Thyroid gland (tissue), 4 donors: Measurements from ENCODE around the gene KAZN. TPM values are rescaled to one million over a fixed set of nuclear protein-coding genes. Genes with fewer than 3 reads are reported as not detected.

Source experiments
- DNase-seq, 2 donors: peaks; one replicate each; pipeline ENCODE4 v3.0.0-alpha.2; 2019
- H3K27ac ChIP-seq, 3 donors: fragments of 200-600 bp; sonication (generic); 1 replicate in 2 of 3; 2 replicates in 1 of 3; pipeline ENCODE4 v1.5.1; 2016 to 2019; ENCODE audit warnings: mild to moderate bottlenecking in 1 of 3, moderate library complexity in 1 of 3
- H3K27me3 ChIP-seq: fragments of 200-600 bp; sonication (generic); one replicate; pipeline ENCODE4 v1.5.1; 2019
- H3K36me3 ChIP-seq, 2 donors: fragments of 200-600 bp; sonication (generic); one replicate each; pipeline ENCODE4 v1.5.1; 2016 to 2019
- H3K4me1 ChIP-seq, 2 donors: fragments of 200-600 bp; sonication (generic); one replicate each; pipeline ENCODE4 v1.5.1; 2017 to 2019
- H3K4me3 ChIP-seq, 3 donors: fragments of 200-600 bp; sonication (generic); replicated peaks in 1 of 3; 1 replicate in 2 of 3; 2 replicates in 1 of 3; pipeline ENCODE4 v1.5.1; 2016; ENCODE audit warnings: mild to moderate bottlenecking in 1 of 3
- H3K9me3 ChIP-seq: fragments of 200-600 bp; sonication (generic); one replicate; pipeline ENCODE4 v1.5.1; 2017
- CTCF ChIP-seq, 6 experiments: fragments of 200-600 bp in 3 of 6; fragments of 450-650 bp in 3 of 6; sonication (generic) in 3 of 6; IDR thresholded peaks; one replicate each; pipeline ENCODE4 v1.5.1; 2016 to 2019; ENCODE audit warnings: antibody characterized with exemption in 6 of 6, mild to moderate bottlenecking in 2 of 6, inconsistent platforms in 1 of 6, moderate library complexity in 1 of 6
- POLR2A ChIP-seq, 2 donors: fragments of 450-650 bp; IDR thresholded peaks; one replicate each; pipeline ENCODE4 v1.6.1; 2017; ENCODE audit warnings: antibody characterized with exemption in 2 of 2, mild to moderate bottlenecking in 2 of 2, moderate library complexity in 1 of 2
- WGBS, 2 donors: methylation state at CpG; one replicate each; pipeline ENCODE4 v1.1.5; 2017; 5-methylcytosine and 5-hydroxymethylcytosine counted together
- intact Hi-C: fragments of 100-400 bp; cut with DNase I; formaldehyde crosslinking; loops from one replicate; pipeline ENCODE4 v1.15.1; 2023
- total RNA-seq, 4 donors: library from RNA; depleted of rRNA; stranded (reverse); fragments of >200 nt; gene quantifications; one replicate each; pipeline ENCODE4 v1.2.3, GENCODE V29; 2016

The KAZN gene
- total RNA-seq, 4 donors from 2014 or later: 14.8 to 28.6 (median 18.2) TPM

- H3K4me1 ChIP-seq: peaks cover 0 to 4% of the 10 kb centered on the region in 2 donors
- H3K27ac ChIP-seq: no peak overlapping the region
- no peaks in the 10 kb centered on the region for H3K9me3 ChIP-seq
- H3K4me3 ChIP-seq: no peak overlapping the region
- no peaks in the 10 kb centered on the region for H3K27me3 ChIP-seq
- intact Hi-C loops: no loop called here
- DNase-seq: no peak
- TF ChIP-seq POLR2A (IDR thresholded peaks at IDR 0.05) (no peak), CTCF (IDR thresholded peaks at IDR 0.05) (no peak)
- no peaks in the 10 kb centered on the region for H3K36me3 ChIP-seq
- 67 to 88% methylated on average over 9 of the region's 9 CpGs for WGBS, 2 donors
Observed at GRCh38 chr1:14585728-14586127, 12.8 kb upstream of the KAZN start.

- WGBS, 2 donors: 87 to 88% methylated on average over 10 of the region's 10 CpGs
- intact Hi-C loops: no loop called here
- DNase-seq: no peak
Observed at GRCh38 chr1:14590411-14591180, 7.9 kb upstream of the KAZN start.

GRCh38 chr1:14591600-14591999 lies 6.9 kb upstream of the KAZN start:
- Histone ChIP-seq H3K27me3 (no peaks in the 10 kb centered on the region), H3K9me3 (no peaks in the 10 kb centered on the region), H3K4me3 (no peak overlapping the region), H3K4me1 (peaks cover 0 to 18% of the 10 kb centered on the region in 2 donors), H3K36me3 (no peaks in the 10 kb centered on the region), H3K27ac (peak overlapping the region in 1 of 3 donors; percentile 24)
- TF ChIP-seq CTCF (IDR thresholded peaks at IDR 0.05): no peak
- TF ChIP-seq POLR2A (IDR thresholded peaks at IDR 0.05): no peak
- WGBS, 2 donors: 71 to 73% methylated on average over 6 of the region's 6 CpGs
- intact Hi-C loops: no loop called here
- DNase-seq: no peak

More at GRCh38 chr1:14590411-14591180, 7.9 kb upstream of the KAZN start:
- Histone ChIP-seq H3K4me3 (no peak overlapping the region), H3K27ac (no peak overlapping the region), H3K4me1 (peaks cover 0 to 18% of the 10 kb centered on the region in 2 donors), H3K36me3 (no peaks in the 10 kb centered on the region), H3K27me3 (no peaks in the 10 kb centered on the region), H3K9me3 (no peaks in the 10 kb centered on the region)
- TF ChIP-seq POLR2A (IDR thresholded peaks at IDR 0.05) (no peak), CTCF (IDR thresholded peaks at IDR 0.05) (no peak)

GRCh38 chr1:14592004-14592631 lies 6.4 kb upstream of the KAZN start:
- Histone ChIP-seq H3K27ac (peak overlapping the region in 1 of 3 donors; percentile 24), H3K27me3 (no peaks in the 10 kb centered on the region), H3K4me1 (peaks cover 0 to 18% of the 10 kb centered on the region in 2 donors), H3K9me3 (no peaks in the 10 kb centered on the region), H3K4me3 (no peak overlapping the region), H3K36me3 (no peaks in the 10 kb centered on the region)
- intact Hi-C loops: no loop called here
- DNase-seq: peak; percentile 6 to 8
- TF ChIP-seq CTCF (IDR thresholded peaks at IDR 0.05) (no peak), POLR2A (IDR thresholded peaks at IDR 0.05) (no peak)
- 45 to 58% methylated on average over 9 of the region's 9 CpGs for WGBS, 2 donors

GRCh38 chr1:14593302-14593701 lies 5.2 kb upstream of the KAZN start:
- intact Hi-C loops: no loop called here
- TF ChIP-seq POLR2A (IDR thresholded peaks at IDR 0.05): no peak
- no peak for TF ChIP-seq CTCF (IDR thresholded peaks at IDR 0.05)
- 80 to 86% methylated on average over 4 of the region's 4 CpGs for WGBS, 2 donors

More at GRCh38 chr1:14593302-14593701, 5.2 kb upstream of the KAZN start:
- Histone ChIP-seq H3K4me1 (peaks cover 3 to 18% of the 10 kb centered on the region in 2 donors), H3K27ac (no peak overlapping the region), H3K9me3 (no peaks in the 10 kb centered on the region), H3K4me3 (no peak overlapping the region), H3K27me3 (no peaks in the 10 kb centered on the region), H3K36me3 (no peaks in the 10 kb centered on the region)
- DNase-seq: no peak
